Subcutaneous adipose tissue (tissue), 4 donors: ENCODE data around the gene FHAD1. TPM values are rescaled to one million over a fixed set of nuclear protein-coding genes. Genes with fewer than 3 reads are reported as not detected.

Experiments
- total RNA-seq, 4 donors: library from RNA; depleted of rRNA; stranded (reverse); fragments of >200 nt; gene quantifications; one replicate each; pipeline ENCODE4 v1.1.0, GENCODE V29; 2016
- TF ChIP-seq, protein P1 (sequence below): fragments of 450-650 bp; IDR thresholded peaks from one replicate; pipeline ENCODE4 v1.5.1; 2016; ENCODE audit warnings: low read depth, mild to moderate bottlenecking, control low read depth, antibody characterized with exemption, moderate library complexity

The FHAD1 gene
- total RNA-seq, 4 donors from 2014 or later, result 1.1 to 1.7 TPM; not detected in 2

DNA sequence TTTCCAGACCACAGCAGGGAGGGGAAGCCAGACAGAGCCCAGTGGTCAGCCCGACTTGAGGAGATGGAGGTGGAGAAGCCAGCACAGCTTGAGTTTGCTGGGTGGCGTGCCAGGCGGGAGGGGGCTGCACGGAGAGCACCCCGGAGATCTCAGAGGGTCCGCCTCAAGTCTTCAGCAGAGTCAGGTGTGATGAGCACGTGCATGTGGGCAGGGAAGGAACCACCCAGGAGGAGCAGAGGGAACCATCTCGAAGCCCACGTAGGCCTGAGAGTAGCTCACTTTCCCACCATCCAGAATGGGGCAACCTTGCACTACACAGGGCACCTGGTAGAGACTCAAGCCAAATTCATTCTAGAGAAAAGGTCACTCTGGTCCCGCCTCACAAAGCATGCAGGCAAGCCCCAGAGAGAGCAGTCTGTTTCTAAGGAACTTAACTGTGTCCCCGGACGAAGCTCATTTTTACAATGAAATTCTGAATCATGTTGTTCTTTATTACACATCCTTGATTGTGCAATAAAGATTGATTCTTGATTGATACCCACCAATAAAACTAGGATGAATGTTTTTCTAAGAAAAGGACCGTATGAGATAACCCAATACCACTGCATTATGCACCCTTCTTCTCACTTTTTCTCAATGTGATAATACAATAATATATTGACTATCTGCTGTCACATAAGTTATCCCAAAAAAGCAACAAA is 64.2 kb downstream of the FHAD1 start:
- TF ChIP-seq, protein P1, sequence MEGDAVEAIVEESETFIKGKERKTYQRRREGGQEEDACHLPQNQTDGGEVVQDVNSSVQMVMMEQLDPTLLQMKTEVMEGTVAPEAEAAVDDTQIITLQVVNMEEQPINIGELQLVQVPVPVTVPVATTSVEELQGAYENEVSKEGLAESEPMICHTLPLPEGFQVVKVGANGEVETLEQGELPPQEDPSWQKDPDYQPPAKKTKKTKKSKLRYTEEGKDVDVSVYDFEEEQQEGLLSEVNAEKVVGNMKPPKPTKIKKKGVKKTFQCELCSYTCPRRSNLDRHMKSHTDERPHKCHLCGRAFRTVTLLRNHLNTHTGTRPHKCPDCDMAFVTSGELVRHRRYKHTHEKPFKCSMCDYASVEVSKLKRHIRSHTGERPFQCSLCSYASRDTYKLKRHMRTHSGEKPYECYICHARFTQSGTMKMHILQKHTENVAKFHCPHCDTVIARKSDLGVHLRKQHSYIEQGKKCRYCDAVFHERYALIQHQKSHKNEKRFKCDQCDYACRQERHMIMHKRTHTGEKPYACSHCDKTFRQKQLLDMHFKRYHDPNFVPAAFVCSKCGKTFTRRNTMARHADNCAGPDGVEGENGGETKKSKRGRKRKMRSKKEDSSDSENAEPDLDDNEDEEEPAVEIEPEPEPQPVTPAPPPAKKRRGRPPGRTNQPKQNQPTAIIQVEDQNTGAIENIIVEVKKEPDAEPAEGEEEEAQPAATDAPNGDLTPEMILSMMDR, result no peak

DNA sequence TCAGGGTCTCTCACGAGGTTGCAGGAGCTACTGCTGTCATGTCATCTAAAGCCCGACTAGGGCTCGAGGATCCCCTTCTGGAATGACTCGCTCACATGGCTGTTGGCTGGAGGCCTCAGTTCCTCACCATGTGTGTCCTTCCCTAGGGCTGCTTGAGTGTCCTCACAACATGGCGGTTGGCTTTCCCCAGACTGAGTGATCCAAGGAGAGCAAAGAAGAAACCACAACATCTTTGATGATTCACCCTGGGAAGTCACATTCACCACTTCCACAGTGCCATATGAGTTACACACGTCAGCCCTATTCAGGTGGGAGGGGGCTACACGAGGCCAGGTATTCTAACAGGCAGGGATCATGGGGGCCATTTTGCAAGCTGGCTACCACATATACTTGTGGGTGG is 64.9 kb downstream of the FHAD1 start:
- TF ChIP-seq, protein P1, result no peak

DNA sequence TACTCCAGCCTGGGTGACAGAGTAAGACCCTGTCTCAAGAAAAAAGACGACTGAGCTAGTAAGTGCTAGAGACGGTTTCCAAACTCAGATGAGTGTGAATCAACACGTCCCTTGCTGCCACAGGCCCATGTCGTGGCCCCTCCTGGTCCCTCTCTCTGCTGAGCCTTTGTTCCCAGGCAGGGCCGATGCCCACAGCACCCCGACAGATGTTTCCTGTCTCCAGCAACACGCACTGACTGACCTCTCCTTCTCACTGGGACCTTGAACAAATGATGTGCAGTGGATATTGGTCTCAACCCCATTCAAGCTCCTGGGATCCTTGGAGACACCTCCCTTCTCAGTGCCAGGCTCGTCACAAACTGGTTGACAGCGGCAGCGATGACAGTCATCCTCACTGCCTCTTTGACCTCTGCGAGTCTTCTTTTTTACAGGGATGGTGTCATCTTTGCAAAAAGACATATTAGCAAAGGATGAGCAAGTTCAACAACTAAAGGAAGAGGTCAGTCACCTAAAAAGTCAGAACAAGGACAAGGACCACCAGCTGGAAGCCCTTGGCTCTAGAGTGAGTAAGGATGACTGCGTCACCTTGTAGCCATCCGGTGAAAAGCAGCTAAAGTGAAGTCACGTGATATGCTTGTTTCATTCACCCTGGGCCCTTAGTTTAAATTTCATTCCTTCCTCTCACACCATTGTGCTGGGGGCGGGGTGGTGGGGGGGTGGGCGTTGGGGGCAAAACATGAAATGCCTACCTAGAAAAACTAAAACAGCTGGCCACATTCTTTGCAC is 65.8 kb downstream of the FHAD1 start:
- TF ChIP-seq, protein P1, result no peak

DNA sequence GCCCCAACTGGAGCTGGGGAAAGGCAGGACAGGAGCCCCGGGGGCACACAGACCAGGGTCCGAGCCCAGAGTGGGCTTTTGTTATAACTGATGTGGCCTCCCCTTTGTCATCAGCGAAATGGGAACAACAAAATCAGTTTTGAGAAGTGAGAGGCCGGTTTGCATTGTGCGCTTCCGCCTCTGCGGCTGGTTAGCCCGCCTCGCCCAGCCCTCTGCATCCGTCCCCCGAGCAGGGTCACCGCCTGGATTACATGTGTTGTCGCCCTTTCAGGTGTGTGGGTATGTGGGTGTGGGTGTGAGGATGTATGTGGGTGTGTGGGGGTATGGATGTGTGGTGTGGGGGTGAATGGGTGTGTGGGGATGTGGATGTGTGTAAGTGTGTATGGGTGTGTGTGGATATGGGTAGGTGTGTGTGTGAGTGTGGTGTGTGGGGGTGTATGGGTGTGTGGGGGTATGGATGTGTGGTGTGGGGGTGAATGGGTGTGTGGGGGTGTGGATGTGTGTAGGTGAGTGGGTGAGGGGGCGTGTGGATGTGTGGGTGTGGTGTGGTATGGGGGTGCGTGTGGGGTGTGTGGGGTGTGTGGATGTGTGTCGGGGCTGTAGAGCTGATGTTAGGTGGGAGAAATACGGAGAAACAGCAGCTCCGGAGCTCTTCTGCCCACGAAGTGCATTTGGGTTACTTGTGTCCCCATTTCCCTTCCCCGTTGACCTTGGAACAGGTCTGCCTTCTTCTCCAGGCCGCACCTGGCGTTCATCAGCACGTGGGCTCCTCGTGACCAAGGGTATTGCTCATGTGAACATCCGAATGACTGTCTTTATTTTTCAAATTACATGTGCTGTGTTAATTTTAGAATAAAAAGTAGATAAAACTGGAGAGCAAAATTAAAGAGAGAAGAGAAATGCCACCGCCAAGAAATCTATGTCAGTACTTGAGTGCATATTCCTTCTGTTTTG is 67.6 kb downstream of the FHAD1 start:
- TF ChIP-seq, protein P1, result no peak

DNA sequence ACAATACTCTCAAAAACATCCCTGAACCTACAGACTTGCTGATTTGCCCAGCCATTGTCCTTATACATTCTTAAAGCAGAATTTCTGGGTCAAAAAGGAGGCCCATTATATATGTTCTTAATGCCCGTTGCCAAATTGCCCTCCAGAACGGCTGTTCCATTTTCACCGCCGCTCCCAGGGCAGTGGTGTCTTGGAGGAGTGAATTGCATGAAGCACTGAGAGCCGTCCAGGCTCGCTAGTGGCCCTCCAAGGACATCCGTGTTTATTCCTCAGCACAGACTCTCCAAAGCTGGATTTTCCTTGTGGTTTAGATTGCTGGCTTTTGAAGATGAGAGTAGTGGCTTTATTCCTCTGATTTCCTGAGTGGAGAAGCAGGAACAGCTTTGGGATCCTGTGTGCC is 68.8 kb downstream of the FHAD1 start:
- TF ChIP-seq, protein P1, result no peak

DNA sequence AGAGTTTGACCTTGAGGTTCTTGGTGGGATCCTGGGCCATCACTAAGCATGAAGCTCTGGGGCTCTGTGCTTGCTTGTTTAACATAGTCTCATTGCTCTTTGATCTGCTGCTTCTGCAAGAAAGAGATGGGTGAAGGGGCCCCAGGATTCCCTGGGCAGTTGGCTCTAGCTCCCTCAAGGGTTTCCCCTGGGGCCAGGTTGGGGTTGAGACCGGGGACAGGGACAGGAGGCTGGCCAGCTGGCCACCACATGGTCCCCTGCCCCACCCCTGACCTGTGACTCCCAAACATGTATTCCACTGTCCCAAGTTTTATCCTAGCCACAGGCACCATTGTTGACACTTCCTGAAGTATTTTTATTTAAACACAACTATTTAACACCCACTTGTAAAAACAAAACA is 69.5 kb downstream of the FHAD1 start:
- TF ChIP-seq, protein P1, result no peak

DNA sequence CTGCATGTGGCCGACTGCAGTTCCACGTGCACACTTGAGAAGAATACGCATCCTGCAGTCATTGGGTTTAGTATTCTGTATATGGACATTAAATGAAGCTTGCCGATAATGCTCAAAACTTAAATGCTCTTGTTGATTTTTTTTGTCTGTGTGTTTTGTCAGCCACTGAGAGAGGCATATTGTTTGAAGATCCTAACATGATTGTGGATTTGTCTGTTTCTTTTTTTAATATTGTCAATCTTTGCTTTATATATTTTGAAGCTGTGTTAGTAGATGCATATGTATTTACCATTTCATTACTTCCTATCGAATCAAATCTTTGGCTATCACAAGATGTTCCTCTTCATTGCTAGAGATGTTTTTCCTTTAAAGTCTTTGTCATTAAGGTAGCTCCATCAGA is 73.2 kb downstream of the FHAD1 start:
- TF ChIP-seq, protein P1, result no peak
